Astrocyte of the hippocampus (primary cell): ENCODE data around the gene CLRN3.

Source experiments
- DNase-seq: peaks from one replicate; pipeline ENCODE4 v3.0.0; 2011; ENCODE audit warnings: low read depth, low spot score

Gene CLRN3, protein sequence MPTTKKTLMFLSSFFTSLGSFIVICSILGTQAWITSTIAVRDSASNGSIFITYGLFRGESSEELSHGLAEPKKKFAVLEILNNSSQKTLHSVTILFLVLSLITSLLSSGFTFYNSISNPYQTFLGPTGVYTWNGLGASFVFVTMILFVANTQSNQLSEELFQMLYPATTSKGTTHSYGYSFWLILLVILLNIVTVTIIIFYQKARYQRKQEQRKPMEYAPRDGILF

GRCh38 chr10:127892743-127893142 is at the start of gene CLRN3:
CLRN3 (minus strand) TSS chr10:127892941; CDS start chr10:127892784, 157 bp downstream.
- DNase-seq, result no peak

DNA sequence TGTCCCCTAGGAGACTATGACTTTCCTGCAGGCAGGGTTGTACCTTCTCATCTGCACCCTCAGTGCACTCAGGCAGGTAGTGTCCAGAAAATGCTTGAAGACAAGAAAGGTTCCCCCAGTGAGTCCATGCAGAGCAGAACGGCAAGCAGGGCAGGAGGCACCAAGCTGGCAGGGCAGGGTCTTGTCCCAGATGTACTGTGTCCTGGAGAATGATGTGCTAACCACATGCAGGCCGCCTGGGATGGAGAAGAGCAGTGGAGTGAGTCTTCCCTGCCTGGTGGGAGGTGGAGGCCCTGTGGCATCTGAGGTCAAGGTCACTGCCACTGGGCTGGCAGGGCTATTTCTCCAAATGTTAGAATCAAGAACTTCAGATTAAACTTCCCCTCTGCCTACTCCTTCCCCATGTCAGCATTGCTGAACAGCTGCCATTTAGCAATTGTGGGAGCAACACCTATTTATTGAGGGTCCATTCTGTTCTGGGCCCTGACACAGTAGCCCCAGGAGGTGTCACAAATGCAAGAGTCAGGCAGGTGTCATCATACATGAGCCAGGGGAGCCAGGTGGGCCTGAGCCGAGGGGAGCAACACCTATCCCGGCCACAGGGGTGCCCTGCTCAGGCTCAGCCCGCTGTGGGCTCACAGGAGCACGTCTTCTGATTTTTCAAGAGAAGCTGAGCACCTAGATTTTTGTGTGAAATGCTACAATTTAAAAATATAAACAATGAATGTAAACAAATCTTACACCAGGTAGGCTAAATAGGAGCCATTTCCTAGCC is 48.3 kb upstream of the CLRN3 start:
- no peak for DNase-seq

DNA sequence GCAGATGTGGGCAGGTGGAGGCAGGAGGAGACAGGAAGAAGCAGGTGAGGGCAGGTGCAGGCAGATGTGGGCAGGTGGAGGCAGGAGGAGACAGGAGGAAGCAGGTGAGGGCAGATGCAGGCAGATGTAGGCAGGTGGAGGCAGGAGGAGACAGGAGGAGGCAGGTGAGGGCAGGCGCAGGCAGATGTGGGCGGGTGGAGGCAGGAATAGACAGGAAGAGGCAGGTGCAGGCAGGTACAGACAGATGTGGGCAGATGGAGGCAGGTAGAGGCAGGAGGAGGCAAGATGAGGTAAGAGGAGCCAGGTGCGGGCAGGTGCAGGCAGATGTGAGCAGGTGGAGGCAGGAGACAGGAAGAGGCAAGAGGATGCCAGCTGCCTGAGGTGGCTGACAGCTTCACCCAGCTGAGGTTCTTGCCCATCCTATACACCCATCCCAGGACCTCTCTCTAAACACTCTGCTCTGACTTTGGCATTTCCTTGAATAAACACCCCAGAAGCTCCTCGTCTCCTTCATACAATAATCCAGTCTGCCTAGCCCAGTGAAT is 47.1 kb upstream of the CLRN3 start:
- DNase-seq, result no peak

DNA sequence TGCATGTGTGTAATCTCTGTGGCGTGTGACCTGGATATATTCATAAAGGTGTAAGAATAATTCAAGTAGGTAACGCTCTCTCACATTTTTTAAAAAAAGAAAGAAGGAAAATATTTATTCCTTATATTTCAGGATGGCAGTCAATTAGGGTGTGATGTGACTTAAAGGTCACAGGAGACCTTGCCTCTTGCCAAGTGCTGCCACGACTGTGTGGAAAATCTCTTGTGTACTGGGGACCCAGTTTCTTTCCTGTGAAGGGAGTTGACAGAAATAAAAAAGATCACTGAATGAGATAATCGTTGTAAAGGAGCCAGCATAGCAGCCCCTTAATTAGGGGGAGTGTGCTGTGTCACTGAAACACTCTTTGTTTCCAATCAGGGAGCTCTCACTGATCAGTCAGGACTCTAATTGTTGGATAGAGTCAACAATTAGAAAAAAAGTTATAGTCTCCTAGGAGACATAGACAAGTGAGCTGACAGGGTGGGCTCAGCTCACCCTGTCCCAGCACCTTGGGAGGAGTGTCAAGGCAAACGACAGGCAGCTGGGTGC is 45.2 kb upstream of the CLRN3 start:
- DNase-seq, result no peak

GRCh38 chr10:127937069-127937468 is 44.3 kb upstream of the CLRN3 start:
- DNase-seq, result no peak

- peak; percentile 54 for DNase-seq
Observed at GRCh38 chr10:127935071-127935561, 42.4 kb upstream of the CLRN3 start.

DNA sequence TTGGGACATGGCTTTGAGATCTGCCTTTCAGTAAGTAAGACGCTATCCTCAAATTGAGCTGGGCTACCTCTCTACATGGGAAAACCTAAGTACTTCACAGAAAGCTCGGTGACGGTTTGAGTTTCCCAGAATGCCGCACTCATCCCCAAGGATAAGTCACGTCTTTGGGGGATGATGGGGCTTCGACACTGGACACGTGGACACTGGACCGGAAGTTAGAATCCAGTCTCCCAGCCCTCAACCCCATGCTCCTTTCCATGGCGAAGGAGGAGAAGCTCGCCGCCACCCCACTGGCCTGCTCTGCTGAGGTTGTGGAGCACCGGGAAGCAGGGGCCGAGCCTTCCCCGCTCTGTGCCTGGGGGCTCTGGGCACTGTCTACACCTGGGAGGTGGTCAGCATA is 41.6 kb upstream of the CLRN3 start:
- DNase-seq, result no peak

GRCh38 chr10:127933271-127933670 is 40.5 kb upstream of the CLRN3 start:
- DNase-seq, result no peak

- DNase-seq, result no peak
Observed at GRCh38 chr10:127932521-127933270, 40.0 kb upstream of the CLRN3 start.

DNA sequence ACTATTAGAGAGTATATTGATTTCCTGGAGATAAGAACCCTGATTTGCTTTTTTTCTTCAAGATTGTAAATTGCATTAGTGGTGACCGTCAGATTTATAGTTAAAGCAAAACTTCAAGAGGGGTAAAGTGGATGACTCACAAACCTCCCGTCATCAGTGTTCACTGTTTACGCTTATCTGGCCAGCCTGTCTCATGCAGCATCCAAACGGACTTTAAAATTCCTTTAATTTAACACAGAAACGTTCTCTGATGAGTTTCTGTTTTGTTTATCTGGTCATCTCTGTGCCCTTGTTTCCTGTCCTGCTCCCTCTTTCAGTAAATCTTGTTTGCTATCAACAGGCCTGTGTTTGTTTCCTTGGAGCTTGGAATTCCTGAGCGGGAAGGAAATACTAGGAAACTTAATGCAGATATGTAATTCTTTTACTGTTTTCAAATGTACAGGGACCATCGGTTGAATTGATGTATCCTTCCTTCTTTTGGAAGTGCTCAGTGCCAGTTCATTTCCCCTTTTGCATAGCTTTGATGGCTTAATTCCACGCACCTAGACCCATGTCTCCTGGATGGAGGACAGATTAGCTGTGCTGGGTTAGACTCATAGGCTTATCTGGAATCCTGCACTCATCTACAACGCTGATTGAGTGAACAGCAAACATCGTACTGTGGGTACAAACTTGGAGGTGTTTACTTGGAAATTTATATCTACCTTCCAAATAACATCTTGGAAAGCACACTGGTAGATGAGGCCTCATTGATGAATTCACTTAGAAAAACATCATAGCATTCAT is 35.5 kb upstream of the CLRN3 start:
- peak; percentile 79 for DNase-seq

DNA sequence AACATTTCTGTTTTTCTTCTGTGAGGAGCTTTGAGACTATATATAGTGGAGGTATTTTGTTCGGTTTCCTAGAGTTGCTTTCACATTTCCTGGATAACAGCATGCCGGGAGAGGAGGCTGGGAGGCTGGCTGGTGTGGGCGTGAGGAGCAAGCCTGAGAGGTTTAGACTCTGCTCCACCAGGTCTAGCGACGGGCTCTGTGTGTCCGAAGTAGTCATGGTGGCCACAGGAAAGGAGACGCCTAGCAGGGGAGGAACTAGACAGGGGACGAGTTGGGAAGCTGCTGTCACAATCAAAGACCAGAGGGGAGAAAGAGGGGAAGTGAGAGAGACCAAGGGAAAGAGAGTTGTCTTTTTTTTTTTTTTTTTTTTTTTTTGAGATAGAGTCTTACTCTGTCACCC is 33.7 kb upstream of the CLRN3 start:
- DNase-seq, result no peak

DNA sequence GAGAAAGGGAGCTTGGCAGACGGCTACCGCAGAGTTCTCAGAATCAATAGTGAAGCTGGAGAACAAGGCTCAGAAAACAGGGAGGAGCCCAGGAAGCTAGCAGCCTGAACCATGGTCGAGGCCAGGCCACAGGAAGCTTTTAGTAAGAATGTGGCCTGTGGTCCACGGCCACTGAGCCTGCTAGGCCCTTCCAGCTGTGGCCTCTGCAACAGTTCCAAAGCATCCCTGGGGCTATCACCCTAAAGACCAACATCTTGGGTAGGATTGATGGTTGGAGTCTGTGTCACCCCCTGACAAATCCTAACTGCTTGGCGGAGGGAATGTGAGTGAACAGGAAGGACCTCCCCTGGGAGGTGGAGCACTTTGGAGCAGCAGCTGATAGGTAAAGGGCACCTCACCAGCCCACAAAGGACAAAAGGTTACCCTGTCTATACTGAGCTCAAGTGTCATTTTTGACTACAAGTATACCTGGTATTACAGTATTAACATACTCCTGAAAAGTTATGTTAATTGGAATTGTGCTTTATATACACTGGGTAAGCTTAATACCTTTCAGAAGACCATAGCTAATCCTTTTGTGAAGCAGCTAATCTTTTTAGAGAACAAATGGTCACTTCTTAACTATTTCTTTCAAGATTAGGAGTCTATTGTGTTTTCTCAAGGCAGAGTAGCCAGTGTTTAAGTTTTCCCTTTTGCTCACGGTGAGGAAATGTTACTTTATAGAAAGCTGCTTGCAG is 32.9 kb upstream of the CLRN3 start:
- no peak for DNase-seq

- no peak for DNase-seq
Observed at GRCh38 chr10:127923646-127924045, 30.9 kb upstream of the CLRN3 start.

GRCh38 chr10:127922675-127923366 is 30.1 kb upstream of the CLRN3 start:
- DNase-seq, result peak; percentile 99

- DNase-seq, result no peak
Observed at GRCh38 chr10:127922206-127922605, 29.5 kb upstream of the CLRN3 start.

GRCh38 chr10:127921753-127922145 is 29.0 kb upstream of the CLRN3 start:
- DNase-seq, result no peak

GRCh38 chr10:127921075-127921752 is 28.5 kb upstream of the CLRN3 start:
- DNase-seq, result no peak

- no peak for DNase-seq
Observed at GRCh38 chr10:127920306-127921074, 27.7 kb upstream of the CLRN3 start.
